Colonic mucosa (tissue), 4 donors: ENCODE results near the gene ETV2. TPM values are rescaled to one million over a fixed set of nuclear protein-coding genes. Genes with fewer than 3 reads are reported as not detected.

Experiments
- DNase-seq: peaks from one replicate; pipeline ENCODE4 v3.0.0-alpha.2; 2020
- H3K27ac ChIP-seq: fragments of 200-600 bp; one replicate; pipeline ENCODE4 v1.8.0; 2021
- H3K27me3 ChIP-seq: fragments of 200-600 bp; one replicate; pipeline ENCODE4 v1.8.0; 2021
- H3K36me3 ChIP-seq: fragments of 200-600 bp; one replicate; pipeline ENCODE4 v1.8.0; 2021
- H3K4me1 ChIP-seq: fragments of 200-600 bp; one replicate; pipeline ENCODE4 v1.8.0; 2021; ENCODE audit warnings: mild to moderate bottlenecking
- H3K4me3 ChIP-seq: fragments of 200-600 bp; one replicate; pipeline ENCODE4 v1.8.0; 2021
- H3K9ac ChIP-seq, 2 donors: one replicate each; pipeline ENCODE4 v1.7.0; 2013; ENCODE audit warnings: control low read depth in 2 of 2, low read depth in 2 of 2, low read length in 2 of 2
- H3K9me3 ChIP-seq: fragments of 200-600 bp; one replicate; pipeline ENCODE4 v1.8.0; 2021
- intact Hi-C: fragments of 100-400 bp; cut with DNase I; formaldehyde crosslinking; loops from one replicate; pipeline ENCODE4 v1.14.1; 2022
- total RNA-seq, 2 donors: library from RNA; stranded (reverse); fragmentation: NEBNext Ultra II Directional in 1 of 2; extraction: Animal tissue kit (Norgen Biotek cat#: 25700) in 1 of 2; gene quantifications; one replicate each; pipeline ENCODE4 v1.2.1, GENCODE V29; 2021
- TF ChIP-seq, protein P1 (sequence below): fragments of 200-600 bp; IDR thresholded peaks from one replicate; pipeline ENCODE4 v1.8.0; 2022; ENCODE audit warnings: antibody characterized with exemption, mild to moderate bottlenecking
- donor health status: healthy.
- donor health status: DM: no; HTN: no; CAD: no.
- donor health status: DM: no; HTN: no; CAD: no.

Gene ETV2
- total RNA-seq, 2 donors from 2014 or later, result 1.4 to 1.9 TPM

DNA sequence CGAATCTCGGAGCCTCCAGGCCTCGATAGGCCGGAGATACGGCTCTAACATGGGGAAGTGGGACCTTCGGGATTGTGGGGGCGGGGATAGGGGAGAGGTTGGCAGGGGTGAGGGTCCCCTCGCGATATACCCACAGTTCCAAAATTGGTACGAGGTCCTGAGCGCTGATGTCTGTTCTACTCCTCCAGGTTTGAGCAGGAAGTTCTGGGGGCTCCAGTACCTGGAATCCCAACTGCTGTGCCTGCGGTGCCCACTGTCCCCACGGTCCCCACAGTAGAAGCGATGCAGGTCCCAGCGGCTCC lies 12.3 kb upstream of the ETV2 start:
- TF ChIP-seq, protein P1, sequence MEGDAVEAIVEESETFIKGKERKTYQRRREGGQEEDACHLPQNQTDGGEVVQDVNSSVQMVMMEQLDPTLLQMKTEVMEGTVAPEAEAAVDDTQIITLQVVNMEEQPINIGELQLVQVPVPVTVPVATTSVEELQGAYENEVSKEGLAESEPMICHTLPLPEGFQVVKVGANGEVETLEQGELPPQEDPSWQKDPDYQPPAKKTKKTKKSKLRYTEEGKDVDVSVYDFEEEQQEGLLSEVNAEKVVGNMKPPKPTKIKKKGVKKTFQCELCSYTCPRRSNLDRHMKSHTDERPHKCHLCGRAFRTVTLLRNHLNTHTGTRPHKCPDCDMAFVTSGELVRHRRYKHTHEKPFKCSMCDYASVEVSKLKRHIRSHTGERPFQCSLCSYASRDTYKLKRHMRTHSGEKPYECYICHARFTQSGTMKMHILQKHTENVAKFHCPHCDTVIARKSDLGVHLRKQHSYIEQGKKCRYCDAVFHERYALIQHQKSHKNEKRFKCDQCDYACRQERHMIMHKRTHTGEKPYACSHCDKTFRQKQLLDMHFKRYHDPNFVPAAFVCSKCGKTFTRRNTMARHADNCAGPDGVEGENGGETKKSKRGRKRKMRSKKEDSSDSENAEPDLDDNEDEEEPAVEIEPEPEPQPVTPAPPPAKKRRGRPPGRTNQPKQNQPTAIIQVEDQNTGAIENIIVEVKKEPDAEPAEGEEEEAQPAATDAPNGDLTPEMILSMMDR, result no peak
- Histone ChIP-seq H3K27ac (peak overlapping the region; percentile 93), H3K4me3 (peak overlapping the region; percentile 98), H3K9ac (peak overlapping the region; percentile 94 to 97), H3K9me3 (no peaks in the 10 kb centered on the region), H3K36me3 (no peaks in the 10 kb centered on the region), H3K27me3 (no peaks in the 10 kb centered on the region), H3K4me1 (peaks cover 6% of the 10 kb centered on the region)
- DNase-seq, result no peak
- intact Hi-C loops, result no loop called here

DNA sequence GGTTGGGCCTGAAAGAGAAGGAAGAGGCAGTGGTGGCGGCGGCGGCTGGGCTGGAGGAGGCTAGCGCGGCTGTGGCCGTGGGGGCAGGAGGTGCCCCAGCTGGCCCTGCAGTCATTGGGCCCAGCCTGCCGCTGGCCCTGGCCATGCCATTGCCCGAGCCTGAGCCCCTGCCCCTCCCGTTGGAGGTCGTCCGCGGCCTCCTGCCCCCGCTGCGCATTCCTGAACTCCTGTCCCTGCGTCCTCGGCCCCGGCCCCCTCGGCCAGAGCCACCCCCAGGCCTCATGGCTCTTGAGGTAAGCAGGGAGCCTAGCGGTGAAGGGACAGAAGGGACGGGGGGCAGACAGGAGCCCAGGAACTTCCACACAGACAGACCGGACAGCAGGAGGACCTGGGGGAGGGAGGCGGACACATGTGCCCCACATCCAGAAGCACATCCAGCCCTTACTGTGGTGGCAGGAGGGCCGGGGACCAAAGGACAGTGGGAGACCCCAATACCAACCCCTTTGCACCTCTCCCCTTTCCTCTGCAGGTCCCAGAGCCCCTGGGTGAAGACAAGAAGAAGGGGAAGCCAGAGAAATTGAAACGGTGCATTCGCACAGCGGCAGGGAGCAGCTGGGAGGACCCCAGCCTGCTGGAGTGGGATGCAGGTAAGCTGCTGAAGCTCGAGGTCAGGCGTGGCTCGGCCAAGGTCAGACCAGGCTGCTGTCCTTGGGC lies 7.7 kb upstream of the ETV2 start:
- Histone ChIP-seq H3K4me3 (no peak overlapping the region), H3K36me3 (no peaks in the 10 kb centered on the region), H3K9me3 (no peaks in the 10 kb centered on the region), H3K27me3 (no peaks in the 10 kb centered on the region), H3K27ac (no peak overlapping the region), H3K4me1 (peaks cover 6% of the 10 kb centered on the region), H3K9ac (no peak overlapping the region)
- no peak for DNase-seq
- TF ChIP-seq, protein P1, result no peak
- intact Hi-C loops, result no loop called here

DNA sequence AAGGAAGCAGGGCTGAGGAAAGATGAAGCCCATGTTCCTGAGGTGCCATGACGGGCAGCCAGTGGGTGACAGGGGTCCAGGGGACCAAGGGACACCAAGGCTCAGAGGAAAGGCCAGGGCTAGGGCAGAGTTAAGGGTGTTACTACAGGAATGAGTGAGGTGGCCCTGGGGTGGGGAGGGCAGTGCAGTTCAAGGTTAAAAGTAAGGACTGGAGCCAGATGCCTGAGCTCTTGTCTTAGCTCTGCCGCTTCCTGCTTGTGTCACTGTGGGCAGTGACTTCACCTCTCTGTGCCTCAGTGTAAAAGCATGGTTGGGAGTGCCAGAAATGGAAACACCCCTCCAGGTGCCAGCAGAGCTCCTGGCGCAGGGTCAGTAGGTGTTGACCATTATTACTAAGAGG lies 4.9 kb upstream of the ETV2 start:
- Histone ChIP-seq H3K27me3 (no peaks in the 10 kb centered on the region), H3K36me3 (no peaks in the 10 kb centered on the region), H3K9me3 (no peaks in the 10 kb centered on the region), H3K27ac (no peak overlapping the region), H3K4me3 (no peak overlapping the region), H3K9ac (no peak overlapping the region), H3K4me1 (no peaks in the 10 kb centered on the region)
- intact Hi-C loops, result no loop called here
- TF ChIP-seq, protein P1, result no peak
- DNase-seq, result no peak

DNA sequence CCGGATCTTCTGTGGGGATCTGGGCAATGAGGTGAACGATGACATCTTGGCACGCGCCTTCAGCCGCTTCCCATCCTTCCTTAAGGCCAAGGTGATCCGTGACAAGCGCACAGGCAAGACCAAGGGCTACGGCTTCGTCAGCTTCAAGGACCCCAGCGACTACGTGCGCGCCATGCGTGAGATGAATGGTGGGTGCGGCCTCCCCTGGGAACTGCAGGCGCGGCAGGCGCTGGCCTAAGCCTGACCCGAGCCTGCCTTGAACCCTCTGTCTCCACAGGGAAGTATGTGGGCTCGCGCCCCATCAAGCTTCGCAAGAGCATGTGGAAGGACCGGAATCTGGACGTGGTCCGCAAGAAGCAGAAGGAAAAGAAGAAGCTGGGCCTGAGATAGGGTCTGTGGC lies 4.4 kb upstream of the ETV2 start:
- H3K27me3 ChIP-seq, result no peaks in the 10 kb centered on the region
- no peak overlapping the region for H3K27ac ChIP-seq
- no peaks in the 10 kb centered on the region for H3K9me3 ChIP-seq
- no peaks in the 10 kb centered on the region for H3K36me3 ChIP-seq
- H3K4me3 ChIP-seq, result no peak overlapping the region
- DNase-seq, result no peak
- TF ChIP-seq, protein P1, result no peak
- no peaks in the 10 kb centered on the region for H3K4me1 ChIP-seq
- H3K9ac ChIP-seq, result no peak overlapping the region
- intact Hi-C loops, result no loop called here

DNA sequence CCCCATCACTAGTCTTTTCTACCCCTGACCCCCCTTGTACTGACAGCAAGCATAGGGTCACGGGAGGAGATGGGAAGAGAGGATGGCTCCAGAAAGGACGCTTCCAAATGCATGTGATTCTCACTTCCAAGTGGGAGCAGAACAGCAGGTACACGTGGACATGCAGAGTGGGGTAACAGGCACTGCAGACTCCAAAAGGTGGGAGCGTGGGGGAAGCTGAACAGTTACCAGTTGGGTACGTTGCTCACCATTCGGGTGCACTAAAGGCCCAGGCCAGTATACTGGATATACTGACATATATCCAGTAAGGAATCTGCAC lies 2.3 kb upstream of the ETV2 start:
- H3K9ac ChIP-seq, result no peak overlapping the region
- no peak for DNase-seq
- TF ChIP-seq, protein P1, result no peak
- H3K4me3 ChIP-seq, result no peak overlapping the region
- no peaks in the 10 kb centered on the region for H3K9me3 ChIP-seq
- no peak overlapping the region for H3K27ac ChIP-seq
- intact Hi-C loops, result no loop called here
- H3K4me1 ChIP-seq, result no peaks in the 10 kb centered on the region
- no peaks in the 10 kb centered on the region for H3K36me3 ChIP-seq
- H3K27me3 ChIP-seq, result no peaks in the 10 kb centered on the region
